SK-N-SH treated with all-trans-retinoic acid at 6 μM for 48 hours (cell line): ENCODE results near the gene PKMYT1.

Experiments
- ATAC-seq: fragments of 200-7000 bp; cut with Tn5 transposase; 3 replicates; pipeline ENCODE4 v1.9.1; 2020; ENCODE audit warnings: mild to moderate bottlenecking, moderate library complexity
- ARNTL ChIP-seq: fragments of 450-650 bp; formaldehyde crosslinking; IDR thresholded peaks from 2 replicates; pipeline ENCODE4 v1.5.0; 2020; ENCODE audit warnings: low read depth, mild to moderate bottlenecking, moderate library complexity, borderline replicate concordance
- BACH2 ChIP-seq: fragments of 250-450 bp; sonication (Bioruptor Pico); IDR thresholded peaks from 2 replicates; pipeline ENCODE4 v1.9.0; 2021; ENCODE audit warnings: mild to moderate bottlenecking, borderline replicate concordance
- CREB5 ChIP-seq: fragments of 250-450 bp; sonication (Bioruptor Pico); IDR thresholded peaks from 2 replicates; pipeline ENCODE4 v1.5.1; 2020; ENCODE audit warnings: low read depth, mild to moderate bottlenecking, moderate library complexity
- CSDC2 ChIP-seq: fragments of 250-450 bp; sonication (Bioruptor Pico); IDR thresholded peaks from 2 replicates; pipeline ENCODE4 v1.5.0; 2020; ENCODE audit warnings: mild to moderate bottlenecking, moderate library complexity
- CSRNP3 ChIP-seq: fragments of 250-450 bp; sonication (Bioruptor Pico); IDR thresholded peaks from 2 replicates; pipeline ENCODE4 v1.5.1; 2021; ENCODE audit warnings: mild to moderate bottlenecking, moderate library complexity
- ESRRG ChIP-seq: fragments of 250-450 bp; sonication (Bioruptor Pico); IDR thresholded peaks from 2 replicates; pipeline ENCODE4 v1.6.1; 2021; ENCODE audit warnings: mild to moderate bottlenecking
- GLIS3 ChIP-seq: fragments of 250-450 bp; sonication (Bioruptor Pico); IDR thresholded peaks from 2 replicates; pipeline ENCODE4 v1.5.0; 2020; ENCODE audit warnings: mild to moderate bottlenecking, moderate library complexity
- OSR1 ChIP-seq: fragments of 250-450 bp; sonication (Bioruptor Pico); IDR thresholded peaks from 2 replicates; pipeline ENCODE4 v1.8.0; 2022; ENCODE audit warnings: moderate library complexity, mild to moderate bottlenecking, inconsistent platforms
- PPARA ChIP-seq: fragments of 250-450 bp; sonication (Bioruptor Pico); IDR thresholded peaks from 2 replicates; pipeline ENCODE4 v1.5.0; 2020; ENCODE audit warnings: mild to moderate bottlenecking, borderline replicate concordance
- RARB ChIP-seq: fragments of 250-450 bp; sonication (Bioruptor Pico); IDR thresholded peaks from 2 replicates; pipeline ENCODE4 v1.8.0; 2021; ENCODE audit warnings: mild to moderate bottlenecking, moderate library complexity
- SNAI2 ChIP-seq: fragments of 250-450 bp; sonication (Bioruptor Pico); IDR thresholded peaks from 2 replicates; pipeline ENCODE4 v1.5.0; 2020; ENCODE audit warnings: mild to moderate bottlenecking, moderate library complexity
- TCF4 ChIP-seq: fragments of 250-450 bp; sonication (Bioruptor Pico); IDR thresholded peaks from 2 replicates; pipeline ENCODE4 v1.8.0; 2021; ENCODE audit warnings: mild to moderate bottlenecking, moderate library complexity, borderline replicate concordance
- TOX ChIP-seq: fragments of 250-450 bp; sonication (Bioruptor Pico); IDR thresholded peaks from 2 replicates; pipeline ENCODE4 v1.8.0; 2021; ENCODE audit warnings: mild to moderate bottlenecking, moderate library complexity, borderline replicate concordance
- TSHZ2 ChIP-seq: fragments of 250-450 bp; sonication (Bioruptor Pico); IDR thresholded peaks from 2 replicates; pipeline ENCODE4 v1.5.0; 2020; ENCODE audit warnings: mild to moderate bottlenecking, moderate library complexity
- ZC3H10 ChIP-seq: fragments of 250-450 bp; sonication (Bioruptor Pico); IDR thresholded peaks from 2 replicates; pipeline ENCODE4 v1.5.1; 2021; ENCODE audit warnings: mild to moderate bottlenecking, moderate library complexity
- ZFP3 ChIP-seq: fragments of 250-450 bp; sonication (Bioruptor Pico); IDR thresholded peaks from 2 replicates; pipeline ENCODE4 v1.5.0; 2020; ENCODE audit warnings: mild to moderate bottlenecking, moderate library complexity
- ZFP30 ChIP-seq: fragments of 450-650 bp; formaldehyde crosslinking; IDR thresholded peaks from 2 replicates; pipeline ENCODE4 v1.5.0; 2022; ENCODE audit warnings: mild to moderate bottlenecking, moderate library complexity
- ZNF565 ChIP-seq: fragments of 450-650 bp; formaldehyde crosslinking; conservative IDR thresholded peaks from 2 replicates; pipeline ENCODE4 v1.5.0; 2020; ENCODE audit warnings: low read depth, mild to moderate bottlenecking, moderate library complexity
- ZNF70 ChIP-seq: fragments of 450-650 bp; formaldehyde crosslinking; IDR thresholded peaks from 2 replicates; pipeline ENCODE4 v1.5.0; 2020; ENCODE audit warnings: mild to moderate bottlenecking, moderate library complexity
- ZNF8 ChIP-seq: fragments of 450-650 bp; formaldehyde crosslinking; IDR thresholded peaks from 2 replicates; pipeline ENCODE4 v1.5.0; 2020; ENCODE audit warnings: mild to moderate bottlenecking, moderate library complexity
- TF ChIP-seq, protein P1 (sequence below): fragments of 250-450 bp; sonication (Bioruptor Pico); IDR thresholded peaks from 2 replicates; pipeline ENCODE4 v1.8.0; 2020; ENCODE audit warnings: mild to moderate bottlenecking, moderate library complexity, borderline replicate concordance
- TF ChIP-seq, protein P2 (sequence below): fragments of 250-450 bp; sonication (Bioruptor Pico); IDR thresholded peaks from 2 replicates; pipeline ENCODE4 v1.8.0; 2021; ENCODE audit warnings: low read depth, mild to moderate bottlenecking, moderate library complexity, borderline replicate concordance

Gene PKMYT1

GRCh38 chr16:2964475-2965336, 15.5 kb downstream of the PKMYT1 start:
- ATAC-seq: peak; percentile 22
- no peak for TF ChIP-seq SNAI2 (CRISPR knock-in tag)
- TF ChIP-seq, protein P1, sequence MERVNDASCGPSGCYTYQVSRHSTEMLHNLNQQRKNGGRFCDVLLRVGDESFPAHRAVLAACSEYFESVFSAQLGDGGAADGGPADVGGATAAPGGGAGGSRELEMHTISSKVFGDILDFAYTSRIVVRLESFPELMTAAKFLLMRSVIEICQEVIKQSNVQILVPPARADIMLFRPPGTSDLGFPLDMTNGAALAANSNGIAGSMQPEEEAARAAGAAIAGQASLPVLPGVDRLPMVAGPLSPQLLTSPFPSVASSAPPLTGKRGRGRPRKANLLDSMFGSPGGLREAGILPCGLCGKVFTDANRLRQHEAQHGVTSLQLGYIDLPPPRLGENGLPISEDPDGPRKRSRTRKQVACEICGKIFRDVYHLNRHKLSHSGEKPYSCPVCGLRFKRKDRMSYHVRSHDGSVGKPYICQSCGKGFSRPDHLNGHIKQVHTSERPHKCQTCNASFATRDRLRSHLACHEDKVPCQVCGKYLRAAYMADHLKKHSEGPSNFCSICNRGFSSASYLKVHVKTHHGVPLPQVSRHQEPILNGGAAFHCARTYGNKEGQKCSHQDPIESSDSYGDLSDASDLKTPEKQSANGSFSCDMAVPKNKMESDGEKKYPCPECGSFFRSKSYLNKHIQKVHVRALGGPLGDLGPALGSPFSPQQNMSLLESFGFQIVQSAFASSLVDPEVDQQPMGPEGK (CRISPR knock-in tag): no peak
- TF ChIP-seq ZFP30: no peak
- TF ChIP-seq ZNF8 (CRISPR knock-in tag): no peak
- TF ChIP-seq, protein P2, sequence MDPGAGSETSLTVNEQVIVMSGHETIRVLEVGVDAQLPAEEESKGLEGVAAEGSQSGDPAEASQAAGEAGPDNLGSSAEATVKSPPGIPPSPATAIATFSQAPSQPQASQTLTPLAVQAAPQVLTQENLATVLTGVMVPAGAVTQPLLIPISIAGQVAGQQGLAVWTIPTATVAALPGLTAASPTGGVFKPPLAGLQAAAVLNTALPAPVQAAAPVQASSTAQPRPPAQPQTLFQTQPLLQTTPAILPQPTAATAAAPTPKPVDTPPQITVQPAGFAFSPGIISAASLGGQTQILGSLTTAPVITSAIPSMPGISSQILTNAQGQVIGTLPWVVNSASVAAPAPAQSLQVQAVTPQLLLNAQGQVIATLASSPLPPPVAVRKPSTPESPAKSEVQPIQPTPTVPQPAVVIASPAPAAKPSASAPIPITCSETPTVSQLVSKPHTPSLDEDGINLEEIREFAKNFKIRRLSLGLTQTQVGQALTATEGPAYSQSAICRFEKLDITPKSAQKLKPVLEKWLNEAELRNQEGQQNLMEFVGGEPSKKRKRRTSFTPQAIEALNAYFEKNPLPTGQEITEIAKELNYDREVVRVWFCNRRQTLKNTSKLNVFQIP: no peak
- TF ChIP-seq ESRRG (CRISPR knock-in tag): no peak
- no peak for TF ChIP-seq ARNTL (CRISPR knock-in tag)
- TF ChIP-seq ZFP3 (CRISPR knock-in tag): no peak
- TF ChIP-seq TSHZ2 (CRISPR knock-in tag): no peak
- no peak for TF ChIP-seq PPARA
- no peak for TF ChIP-seq ZC3H10
- no peak for TF ChIP-seq RARB
- TF ChIP-seq CSRNP3 (CRISPR knock-in tag): no peak
- TF ChIP-seq OSR1 (CRISPR knock-in tag): no peak
- no peak for TF ChIP-seq CREB5
- no peak for TF ChIP-seq TOX (CRISPR knock-in tag)
- no peak for TF ChIP-seq ZNF565 (CRISPR knock-in tag)
- no peak for TF ChIP-seq ZNF70 (CRISPR knock-in tag)

GRCh38 chr16:2963723-2964474, 16.3 kb downstream of the PKMYT1 start, which contains the start of gene KREMEN2:
Gene KREMEN2, plus strand, starts transcription at chr16:2964275. Its CDS starts 246 bp downstream, at chr16:2964521.
- TF ChIP-seq BACH2 (no peak), TOX (CRISPR knock-in tag) (no peak)
- TF ChIP-seq, all 23 proteins: peak for 0
- ATAC-seq: peak; percentile 36

- no peak; the same call in 2 of the 3 replicates for ATAC-seq
- TF ChIP-seq ZNF565 (CRISPR knock-in tag) (no peak), CSDC2 (no peak), GLIS3 (CRISPR knock-in tag) (no peak), ZNF70 (CRISPR knock-in tag) (no peak), TCF4 (CRISPR knock-in tag) (no peak), OSR1 (CRISPR knock-in tag) (no peak), ARNTL (CRISPR knock-in tag) (no peak), PPARA (no peak), TSHZ2 (CRISPR knock-in tag) (no peak)
- TF ChIP-seq, protein P2: no peak
These were observed 17.0 kb downstream of the PKMYT1 start for GRCh38 chr16:2963074-2963722.
